Activated T-cell treated with anti-CD3 and anti-CD28 coated beads, Interleukin-2, amount 50 U/mL, for 48 hours (primary cell): Measurements from ENCODE around the gene NUDCD3.
A peak's percentile ranks its signal among the peaks of the same experiment; 100 is the strongest.

Source experiments
- DNase-seq, 2 experiments: peaks; one replicate each; pipeline ENCODE4 v3.0.0-alpha.2; 2020

NUDCD3 gene

DNA sequence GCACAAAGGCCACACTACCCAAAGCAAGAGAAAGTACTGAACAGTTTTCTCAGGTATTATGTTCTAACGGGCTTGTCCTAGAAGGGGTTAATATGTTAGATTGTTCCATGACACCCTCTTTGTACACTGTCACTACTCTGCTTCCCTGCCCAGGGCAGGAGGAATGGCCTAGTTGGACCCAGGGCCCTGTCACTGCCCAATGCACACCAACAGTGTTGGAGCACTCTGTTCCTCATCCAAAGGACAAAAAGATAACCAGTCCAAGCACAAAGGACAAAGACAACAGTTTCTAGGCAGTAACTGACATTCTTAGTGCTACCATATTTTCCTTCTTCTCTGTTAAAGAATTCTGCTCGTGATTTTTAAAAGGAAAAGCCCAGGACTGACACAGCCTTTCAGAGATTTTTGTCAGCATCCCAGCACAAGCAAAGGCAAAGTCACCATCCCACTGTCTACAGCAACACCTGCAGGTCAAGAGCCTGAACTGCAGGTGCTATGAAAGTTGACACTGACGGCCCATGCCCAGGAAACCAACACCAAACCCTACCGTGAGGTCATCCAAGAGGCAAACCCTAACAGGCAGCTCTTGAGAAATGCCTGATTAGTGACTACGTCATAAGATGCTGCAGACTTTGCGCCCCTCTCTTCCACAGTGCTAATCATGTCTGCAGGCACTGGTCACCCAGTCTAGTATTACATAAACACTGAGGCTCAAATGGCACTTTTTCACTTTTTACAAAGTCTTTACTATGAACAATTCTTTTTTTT, 13.2 kb downstream of the NUDCD3 start:
- DNase-seq = peak; percentile 71 to 74

DNA sequence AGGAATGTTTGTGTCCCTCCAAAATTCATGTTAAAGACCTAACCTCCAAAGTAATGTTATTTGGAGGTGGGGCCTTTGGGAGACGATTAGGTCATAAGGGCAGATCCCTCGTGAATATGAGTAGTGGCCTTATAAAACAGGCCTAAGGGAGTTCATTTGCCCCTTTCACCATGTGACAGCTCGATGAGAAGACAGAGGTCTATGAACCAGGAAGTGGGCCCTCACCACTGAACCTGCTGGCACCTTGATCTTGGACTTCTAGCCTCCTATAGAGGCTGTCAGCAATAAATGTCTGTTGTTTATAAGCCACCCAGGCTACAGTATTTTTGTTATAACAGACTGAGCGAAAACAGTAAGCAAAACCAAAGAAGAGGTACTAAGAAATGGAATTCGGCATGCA, 14.1 kb downstream of the NUDCD3 start:
- no peak for DNase-seq

DNA sequence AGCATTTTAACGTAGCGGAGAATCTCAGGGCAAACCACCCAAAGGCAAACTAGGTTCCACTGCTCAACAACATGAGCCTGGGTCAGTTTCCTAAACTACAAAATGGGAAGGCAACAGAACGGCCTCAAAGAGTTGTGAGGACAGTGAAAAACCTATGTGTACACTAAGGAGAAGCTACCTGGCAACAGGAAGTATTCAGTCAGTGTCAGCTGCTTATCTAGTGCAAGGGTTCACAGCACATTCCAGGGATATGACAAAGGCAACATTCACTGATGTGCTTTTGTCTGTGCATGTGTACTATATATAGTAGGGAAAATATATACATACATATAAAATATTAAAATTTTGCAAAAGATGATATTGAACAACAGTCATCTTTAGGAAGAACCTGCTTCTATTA, 17.2 kb downstream of the NUDCD3 start:
- DNase-seq = no peak

DNA sequence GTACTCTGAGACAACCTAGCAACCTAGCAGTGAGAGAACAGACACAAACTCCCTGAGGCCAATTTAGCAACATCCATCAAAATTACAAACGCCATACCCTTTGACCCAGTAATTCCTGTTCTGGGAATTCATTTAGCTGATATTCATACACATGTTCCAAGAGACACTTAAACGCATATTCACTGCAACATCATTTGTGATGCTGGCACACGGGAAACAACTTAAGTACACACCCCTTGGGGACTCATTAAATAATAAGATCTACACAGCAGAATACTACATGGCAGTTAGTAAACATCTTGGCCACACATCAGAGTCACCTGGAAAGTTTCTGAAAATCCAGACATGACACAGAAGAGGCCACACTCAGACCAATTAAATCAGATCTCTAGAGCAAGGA, 17.6 kb downstream of the NUDCD3 start:
- no peak for DNase-seq

DNA sequence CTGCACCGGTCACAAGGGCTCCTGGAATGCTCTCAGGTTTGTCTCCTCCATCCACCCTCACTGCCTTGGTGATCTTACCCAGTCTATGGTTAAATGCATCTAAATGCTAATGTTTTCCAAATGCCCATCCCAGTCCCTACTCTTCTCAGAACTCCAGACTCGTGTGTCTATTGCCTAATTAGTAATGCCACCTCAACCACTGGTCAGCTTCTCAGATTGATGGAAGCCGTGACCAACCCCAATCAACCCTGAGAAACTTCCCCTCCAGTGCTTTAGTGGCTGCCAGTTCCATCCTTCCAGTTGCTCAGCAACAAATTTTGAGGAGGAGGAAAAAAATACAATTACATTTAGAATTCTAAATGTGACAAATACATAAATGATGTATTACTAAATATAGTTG, 18.6 kb downstream of the NUDCD3 start:
- no peak for DNase-seq

DNA sequence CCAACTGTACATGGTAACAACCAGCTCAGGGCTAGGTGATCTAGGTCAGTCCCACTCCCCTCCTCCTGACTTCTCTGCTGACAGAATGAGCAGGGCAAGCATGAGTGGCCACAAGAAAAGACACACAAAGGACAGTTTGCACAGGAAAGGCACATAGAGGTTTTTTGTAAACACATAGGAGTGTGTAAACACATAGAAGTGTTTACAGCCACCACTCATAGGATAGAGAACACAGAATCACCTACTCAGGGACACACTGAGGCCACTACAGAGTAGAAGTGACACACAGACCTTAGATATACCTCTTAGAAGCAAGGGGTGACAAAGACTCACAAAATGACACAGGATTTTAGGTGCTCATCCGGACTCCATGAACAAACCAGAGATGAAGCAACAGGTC, 19.0 kb downstream of the NUDCD3 start:
- DNase-seq = no peak

DNA sequence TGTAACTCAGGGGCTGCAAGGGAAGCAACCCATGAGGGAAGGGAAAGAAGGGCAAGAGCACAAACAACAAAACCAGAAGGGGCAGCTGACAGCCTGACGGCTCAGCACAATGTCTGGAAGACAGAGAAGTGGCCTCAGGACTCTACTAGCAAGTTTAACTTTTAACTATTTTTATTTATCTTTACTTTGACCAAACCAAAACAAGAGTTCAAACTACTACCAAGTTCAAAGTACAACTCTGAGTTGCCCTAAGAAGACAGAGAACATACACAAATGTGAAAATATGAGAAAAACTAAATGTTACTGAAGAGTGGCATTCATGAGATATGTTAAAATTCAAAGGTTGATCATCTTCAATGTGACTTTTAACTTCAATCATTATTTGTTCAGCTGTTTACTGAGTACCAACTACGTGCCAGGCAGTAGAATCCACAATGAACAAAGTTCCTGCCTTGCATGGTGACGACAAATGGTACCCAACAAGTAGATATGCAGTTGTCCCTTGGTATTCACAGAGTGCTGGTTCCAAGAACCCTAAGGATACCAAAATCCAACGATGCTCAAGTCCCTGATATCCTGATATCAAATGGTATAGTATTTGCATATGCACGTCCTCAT, 19.7 kb downstream of the NUDCD3 start:
- no peak for DNase-seq

DNA sequence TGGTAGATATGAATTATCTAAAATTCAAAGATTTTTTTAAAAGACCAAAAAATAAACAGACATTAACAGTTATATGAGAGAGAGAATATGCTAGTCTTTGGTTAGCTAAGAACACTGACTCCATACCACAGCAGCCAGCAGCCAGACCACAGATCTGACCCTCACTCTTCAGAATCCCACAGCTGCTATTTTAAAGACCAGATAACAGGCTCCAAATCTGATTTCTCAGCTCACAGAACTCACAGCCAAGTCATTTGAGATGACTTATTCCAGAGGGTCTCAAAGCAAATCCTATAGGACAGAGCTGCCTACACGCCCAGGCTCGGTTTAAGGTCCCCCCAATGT, 20.4 kb downstream of the NUDCD3 start:
- no peak for DNase-seq

DNA sequence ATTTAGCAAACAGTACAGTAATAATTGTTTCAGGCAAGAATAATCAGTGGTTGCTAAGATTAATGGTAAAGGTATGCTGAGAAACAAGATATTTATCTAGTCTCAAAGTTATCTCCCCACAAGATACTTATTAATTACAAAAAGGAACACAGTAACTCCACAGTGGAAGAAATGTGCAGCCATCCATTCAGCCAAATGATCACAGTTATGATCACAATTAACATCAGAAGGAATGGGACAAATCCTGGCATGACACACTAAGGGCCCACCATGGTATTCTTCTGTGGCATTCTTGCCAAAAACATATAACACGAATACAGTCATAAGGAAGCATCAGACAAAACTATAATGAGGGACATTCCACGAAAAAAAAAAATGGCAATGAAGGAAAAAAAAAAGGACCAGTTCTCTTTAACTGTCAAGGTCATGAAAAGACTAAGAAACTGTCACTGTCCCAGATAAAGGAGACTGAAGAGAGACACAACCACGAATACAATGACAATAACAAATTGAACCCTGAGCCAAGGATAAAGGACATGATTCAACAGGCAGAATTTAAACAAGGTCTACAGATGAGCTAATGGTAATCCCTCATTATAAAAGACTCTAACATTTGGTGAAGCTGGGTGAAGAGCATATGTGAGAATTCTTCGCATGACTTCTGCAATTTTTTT, 20.9 kb downstream of the NUDCD3 start:
- DNase-seq = no peak

DNA sequence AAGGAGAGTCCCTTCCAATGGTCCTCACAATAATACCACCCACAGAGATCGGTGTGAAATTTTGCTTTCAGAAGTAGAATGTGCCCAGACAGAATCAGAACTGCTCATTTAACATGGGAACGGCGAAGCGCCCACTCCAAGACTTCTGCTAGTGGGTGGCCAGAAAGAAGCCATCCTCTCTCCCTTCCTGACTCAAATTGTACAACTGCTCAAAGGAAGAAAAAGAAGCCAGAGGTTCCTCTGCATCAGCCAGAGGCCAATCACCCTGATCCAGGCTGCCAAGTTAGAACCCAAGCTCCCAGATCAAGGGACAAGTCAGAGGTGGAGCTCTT, 23.3 kb downstream of the NUDCD3 start:
- no peak for DNase-seq

DNA sequence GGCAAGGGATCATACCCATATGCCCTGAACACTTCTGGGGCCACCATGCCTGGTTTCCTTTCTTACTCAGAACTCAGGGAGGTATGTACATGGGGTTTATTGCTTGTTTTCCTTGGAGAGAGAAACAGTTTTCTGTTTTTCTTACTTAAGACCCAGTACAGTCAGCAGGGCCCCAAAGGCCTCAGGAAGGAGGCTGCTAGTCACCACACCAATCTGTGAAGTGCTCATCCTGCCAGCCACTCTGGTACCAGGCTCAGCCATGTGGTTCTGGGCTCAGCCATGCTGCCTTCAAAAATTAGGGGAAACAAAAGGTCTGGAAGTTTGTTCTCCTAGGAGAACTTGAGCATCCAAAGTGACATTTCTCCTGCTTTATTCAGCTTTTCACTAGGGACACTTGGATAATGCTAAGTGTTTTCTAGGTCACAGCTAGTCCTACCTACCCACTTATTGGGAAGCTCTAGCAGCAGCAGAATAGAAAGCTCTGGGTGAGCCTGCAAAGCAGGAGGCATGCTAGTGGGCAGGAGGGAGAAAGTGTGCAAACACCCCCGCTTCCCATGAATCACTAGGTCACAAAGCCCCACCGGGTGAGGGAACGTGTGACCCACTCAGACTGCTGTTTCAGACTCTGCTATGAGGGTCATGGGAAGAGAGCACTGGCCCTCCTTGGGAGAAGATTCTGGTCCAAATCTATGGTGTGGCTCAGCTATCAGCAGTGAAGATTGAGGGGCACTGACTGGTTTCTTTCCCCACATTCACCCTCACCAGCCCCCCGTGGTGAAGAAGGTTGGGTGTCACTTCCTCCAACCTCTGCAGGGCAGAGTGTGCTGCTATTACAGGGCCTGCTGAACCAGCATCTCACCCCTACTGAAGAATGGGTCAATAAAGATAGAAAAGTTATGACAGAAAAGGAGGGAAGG, 23.9 kb downstream of the NUDCD3 start:
- peak; percentile 43 to 48 for DNase-seq

DNA sequence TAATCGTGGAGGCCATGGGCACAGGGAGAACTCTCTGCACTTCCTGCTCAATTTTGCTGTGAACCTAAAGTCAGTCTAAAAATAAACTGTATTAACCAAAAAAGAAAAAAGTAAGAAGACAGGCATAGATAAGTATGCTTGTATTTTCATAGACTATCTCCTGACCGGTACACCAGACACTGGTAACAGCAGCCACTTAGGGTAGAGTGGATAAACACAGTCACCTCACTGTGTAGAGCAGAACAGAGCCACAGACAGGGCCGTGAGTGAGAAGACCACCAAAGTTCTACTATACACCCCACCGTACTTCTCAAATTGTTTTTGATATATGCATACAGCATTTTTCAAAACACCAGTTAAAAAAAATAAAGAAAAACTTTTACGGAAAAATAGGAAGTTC, 25.0 kb downstream of the NUDCD3 start:
- no peak for DNase-seq

DNA sequence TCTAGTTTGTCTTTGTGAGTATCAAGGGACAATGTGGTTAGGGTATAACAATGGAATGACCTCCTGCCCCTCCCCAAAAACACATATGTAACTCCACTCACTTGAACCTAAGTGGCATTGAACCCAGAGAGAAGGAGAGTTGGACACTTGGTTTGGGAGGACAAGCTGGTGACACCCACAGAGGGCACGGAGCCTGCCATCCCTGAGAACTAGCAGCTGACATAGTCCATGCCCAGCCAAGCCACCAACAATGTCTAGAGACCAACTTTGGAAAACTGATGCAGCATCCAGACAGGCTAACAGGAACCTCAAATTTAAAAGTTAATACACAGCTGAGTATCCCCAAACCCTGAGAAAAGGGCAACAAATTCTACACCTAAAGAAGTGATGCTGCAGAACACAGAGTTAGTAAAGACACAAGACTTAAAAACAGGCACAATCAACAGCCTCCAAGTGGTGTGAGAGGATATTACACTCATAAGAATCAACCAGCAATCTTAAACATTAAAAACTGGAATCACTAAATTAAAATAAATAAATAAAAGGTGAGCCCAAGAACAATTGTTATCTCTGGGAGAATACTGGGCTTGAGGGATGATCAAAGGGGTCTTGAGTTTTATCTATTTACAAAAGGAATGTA, 27.2 kb downstream of the NUDCD3 start:
- no peak for DNase-seq

DNA sequence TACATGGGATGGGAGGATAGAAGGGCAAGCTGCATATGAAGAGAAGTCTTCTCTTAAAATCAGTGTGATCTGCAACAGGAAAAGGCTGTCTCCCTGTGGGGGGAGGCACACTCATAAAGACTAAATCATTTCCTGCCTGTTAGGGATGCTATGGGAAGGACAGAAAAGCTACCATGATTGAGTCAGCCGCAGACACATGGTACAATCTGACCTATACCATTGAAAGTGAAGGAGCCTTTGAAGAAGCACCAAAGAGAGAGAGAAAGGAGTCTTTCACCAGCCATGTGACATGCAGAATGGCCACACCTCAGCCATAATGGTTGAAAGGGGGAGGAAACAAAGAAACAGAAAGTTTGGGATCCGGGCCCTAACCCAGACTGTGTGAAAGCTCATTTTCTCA, 29.1 kb downstream of the NUDCD3 start:
- peak; percentile 41 to 52 for DNase-seq

DNA sequence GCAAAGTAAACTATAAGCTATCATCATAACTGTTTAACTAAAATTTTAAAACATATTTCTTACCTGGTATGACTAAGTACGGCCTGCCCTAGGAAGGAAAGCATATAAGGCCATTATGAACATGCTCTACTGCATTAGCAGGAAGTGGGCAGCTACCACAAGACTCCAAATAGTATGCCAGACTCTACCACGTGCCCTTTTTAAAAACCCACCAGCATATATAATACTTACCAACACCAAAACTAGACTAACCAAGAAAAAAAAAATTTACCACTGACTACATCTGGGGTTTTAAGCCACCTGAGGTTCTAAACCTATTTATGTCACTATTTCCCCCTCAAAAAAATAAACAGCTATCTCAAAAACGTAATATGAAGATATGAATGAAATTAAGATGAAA, 30.1 kb downstream of the NUDCD3 start:
- DNase-seq = peak in 1 of 2 experiments; percentile 41

DNA sequence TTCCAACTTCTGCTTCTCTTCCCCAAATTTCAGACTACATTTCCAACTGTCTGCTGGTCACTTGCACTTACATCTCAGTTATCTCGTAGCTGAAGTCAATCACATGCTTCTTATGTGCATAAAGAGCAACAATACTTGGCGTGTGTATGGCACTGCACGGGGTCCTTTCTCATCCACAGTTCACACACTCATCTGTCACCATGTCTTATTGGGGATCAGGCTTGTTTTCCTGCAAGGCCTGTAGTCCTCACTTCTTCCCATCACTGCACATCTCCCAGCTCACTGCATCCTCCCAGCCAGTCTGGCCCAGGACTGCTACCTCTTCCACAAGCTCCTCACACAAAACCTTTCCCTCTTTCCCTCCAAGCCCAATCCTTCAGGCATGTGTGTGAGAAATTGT, 35.3 kb downstream of the NUDCD3 start:
- DNase-seq = no peak

DNA sequence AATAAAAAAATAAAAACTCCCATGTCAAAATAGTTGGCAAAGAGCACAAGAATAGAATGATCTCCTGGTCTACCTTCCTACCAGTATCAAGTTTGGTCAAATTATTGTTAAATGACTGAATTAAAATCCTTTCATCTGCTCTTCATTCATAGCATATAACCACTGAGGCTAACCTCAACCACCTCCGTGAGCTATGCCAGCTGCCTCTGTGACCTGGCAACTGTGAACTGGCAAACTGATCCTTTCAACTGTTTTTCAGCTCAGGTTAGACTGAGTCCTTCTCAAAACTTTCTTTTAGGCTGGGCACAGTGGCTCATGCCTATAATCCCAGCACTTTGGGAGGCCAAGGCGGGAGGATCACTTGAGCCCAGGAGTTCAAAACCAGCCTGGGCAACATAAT, 36.1 kb downstream of the NUDCD3 start:
- DNase-seq = peak in 1 of 2 experiments; percentile 35

DNA sequence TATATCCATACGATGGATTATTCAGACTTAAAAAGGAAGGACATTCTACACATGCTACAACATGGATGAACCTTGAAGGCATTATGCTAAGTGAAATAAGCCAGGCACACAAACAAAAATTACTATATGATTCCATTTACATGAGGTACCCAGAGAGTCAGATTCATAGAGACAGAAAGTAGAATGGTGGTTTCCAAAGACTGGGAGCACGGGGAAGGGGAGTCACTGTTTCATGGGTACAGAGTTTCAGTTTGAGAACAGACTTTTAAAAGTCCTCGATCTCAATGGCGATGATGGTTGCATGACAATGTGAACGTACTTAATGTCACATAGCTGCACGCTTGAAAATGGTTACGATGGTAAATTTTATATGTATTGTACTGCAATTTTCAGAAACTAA, 39.3 kb downstream of the NUDCD3 start:
- no peak for DNase-seq

DNA sequence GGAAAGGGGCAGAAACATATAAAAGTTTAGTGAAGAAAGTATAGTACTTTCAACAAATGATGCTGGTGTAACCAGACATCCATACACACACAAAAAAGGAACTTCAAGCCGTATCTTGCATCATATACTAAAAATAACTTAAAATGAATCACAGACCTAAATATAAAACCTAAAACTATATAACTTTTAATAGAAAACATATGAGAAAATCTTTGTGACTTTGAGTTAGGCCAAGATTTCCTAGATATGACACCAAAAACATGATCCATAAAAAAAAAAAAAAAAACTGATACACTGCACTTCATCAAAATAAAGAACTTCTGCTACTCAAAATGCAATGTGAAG, 40.9 kb downstream of the NUDCD3 start:
- no peak for DNase-seq

DNA sequence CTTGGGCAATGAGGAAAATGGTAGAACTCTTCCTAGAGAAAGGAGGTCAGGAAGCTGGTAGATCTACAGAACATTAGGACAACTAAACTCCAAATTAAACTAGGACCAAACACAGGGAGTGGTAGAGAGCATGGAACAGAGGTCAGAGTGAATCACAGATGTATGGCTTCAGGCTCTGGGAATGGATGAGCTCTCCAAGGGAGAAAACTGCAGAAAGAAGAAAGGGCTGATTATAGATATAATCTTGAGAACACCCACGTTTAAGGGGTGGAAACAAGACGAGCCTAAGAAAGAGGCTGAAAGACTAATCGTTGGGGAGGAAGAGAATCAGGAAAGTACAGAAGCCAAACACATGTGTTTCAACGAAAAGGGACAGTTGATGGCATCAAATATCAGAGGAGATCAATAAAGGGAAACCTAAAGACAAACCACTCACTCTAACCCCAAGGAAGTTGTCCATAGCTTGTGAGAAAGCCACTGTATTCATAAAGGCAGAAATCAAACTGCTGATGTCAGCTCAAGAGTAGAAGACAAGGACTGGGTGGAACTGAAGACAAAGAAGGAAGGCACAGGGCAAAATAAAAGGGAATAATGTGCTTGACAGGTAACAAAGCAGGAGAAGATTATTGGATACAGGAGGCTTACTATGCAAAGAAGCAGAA, 41.4 kb downstream of the NUDCD3 start:
- no peak for DNase-seq

DNA sequence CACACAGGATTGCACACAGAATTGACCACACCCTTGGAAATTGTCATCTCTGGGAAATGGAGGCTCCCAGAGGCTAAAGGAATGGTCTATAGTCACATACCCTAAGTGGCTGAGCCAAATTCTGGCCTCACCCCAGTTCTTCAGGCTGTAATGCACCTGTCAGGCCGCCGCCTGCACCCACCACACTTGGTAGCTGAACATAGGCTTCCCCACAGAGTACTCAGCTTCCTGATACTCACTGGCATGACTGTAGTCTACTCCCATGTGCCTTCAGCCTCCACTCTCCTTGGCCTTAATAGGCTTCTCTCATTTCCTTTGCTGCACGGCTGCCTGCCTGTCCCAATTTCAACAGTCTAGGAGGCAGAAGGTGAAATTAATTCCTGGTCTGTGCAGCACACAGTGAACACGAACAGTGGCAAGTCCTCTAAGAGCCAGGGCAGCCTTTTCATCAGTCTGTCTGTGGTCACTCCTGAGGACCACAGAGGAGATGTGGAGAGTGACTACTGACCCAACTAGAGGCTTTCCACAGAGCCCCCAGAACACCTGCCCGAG, 42.5 kb downstream of the NUDCD3 start:
- DNase-seq = no peak

DNA sequence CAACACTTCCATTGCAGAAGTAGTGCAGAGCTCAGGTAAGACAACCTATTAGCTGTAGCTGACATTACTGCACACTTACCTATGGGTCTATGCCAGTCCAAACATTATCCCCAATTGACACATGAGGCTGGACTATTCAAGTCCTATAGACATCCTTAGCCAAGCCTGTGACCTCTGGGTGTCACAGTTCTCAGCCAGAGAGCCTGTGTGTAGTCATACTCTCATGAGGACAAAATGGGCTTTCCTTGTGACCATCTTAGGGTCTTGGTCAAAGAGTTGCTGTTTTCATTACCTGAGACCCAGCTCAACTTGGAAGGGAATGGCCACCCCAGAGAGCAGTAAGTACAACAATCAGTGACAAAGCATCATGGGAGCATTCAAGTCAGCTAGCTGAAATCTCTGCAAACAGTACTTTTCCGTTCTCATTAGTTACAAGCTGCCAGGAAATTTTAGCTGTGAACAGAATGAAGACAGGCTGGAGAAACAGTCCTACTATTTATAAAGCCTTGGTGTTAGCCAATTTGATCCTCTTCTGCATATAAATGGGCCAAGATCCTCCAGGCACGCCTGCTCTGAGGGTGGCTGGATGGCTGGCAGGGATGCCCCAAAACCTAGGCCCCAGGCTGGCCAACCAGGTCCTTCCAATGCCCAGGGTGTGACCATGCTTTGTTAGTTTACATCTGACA, 44.3 kb downstream of the NUDCD3 start:
- no peak for DNase-seq
